Measurements from ENCODE around the gene BDKRB1. TPM values are rescaled to one million over a fixed set of nuclear protein-coding genes. Genes with fewer than 3 reads are reported as not detected.
A peak's percentile ranks its signal among the peaks of the same experiment; 100 is the strongest.

Gene BDKRB1
- total and polyA plus RNA-seq, 11 donors, result 0.08 to 1.7 (median 0.79) TPM; not detected in 7

DNA sequence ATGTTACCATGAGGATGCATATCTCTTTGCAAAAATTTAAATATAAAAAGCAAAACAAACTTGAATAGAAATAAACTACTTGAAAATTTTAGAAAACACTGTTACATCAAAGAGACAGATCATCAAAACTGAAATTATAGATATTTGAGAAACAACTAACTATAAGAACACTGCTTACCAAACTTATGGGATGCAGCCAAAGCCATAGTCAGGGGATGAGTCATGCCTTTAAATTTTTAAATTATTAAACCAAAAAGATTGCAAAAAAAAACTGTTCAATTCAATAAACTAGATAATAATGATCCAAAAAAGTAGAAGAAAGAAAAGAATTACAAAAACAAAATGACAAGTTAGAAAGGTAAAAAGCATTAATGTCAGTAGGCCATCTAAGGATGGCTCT is 43.9 kb upstream of the BDKRB1 start:
- no peak overlapping the region for H3K4me3 ChIP-seq
- DNase-seq, result no peak
- TF ChIP-seq POLR2A (IDR thresholded peaks at IDR 0.05), result no peak
- TF ChIP-seq, protein P1, sequence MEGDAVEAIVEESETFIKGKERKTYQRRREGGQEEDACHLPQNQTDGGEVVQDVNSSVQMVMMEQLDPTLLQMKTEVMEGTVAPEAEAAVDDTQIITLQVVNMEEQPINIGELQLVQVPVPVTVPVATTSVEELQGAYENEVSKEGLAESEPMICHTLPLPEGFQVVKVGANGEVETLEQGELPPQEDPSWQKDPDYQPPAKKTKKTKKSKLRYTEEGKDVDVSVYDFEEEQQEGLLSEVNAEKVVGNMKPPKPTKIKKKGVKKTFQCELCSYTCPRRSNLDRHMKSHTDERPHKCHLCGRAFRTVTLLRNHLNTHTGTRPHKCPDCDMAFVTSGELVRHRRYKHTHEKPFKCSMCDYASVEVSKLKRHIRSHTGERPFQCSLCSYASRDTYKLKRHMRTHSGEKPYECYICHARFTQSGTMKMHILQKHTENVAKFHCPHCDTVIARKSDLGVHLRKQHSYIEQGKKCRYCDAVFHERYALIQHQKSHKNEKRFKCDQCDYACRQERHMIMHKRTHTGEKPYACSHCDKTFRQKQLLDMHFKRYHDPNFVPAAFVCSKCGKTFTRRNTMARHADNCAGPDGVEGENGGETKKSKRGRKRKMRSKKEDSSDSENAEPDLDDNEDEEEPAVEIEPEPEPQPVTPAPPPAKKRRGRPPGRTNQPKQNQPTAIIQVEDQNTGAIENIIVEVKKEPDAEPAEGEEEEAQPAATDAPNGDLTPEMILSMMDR (IDR thresholded peaks at IDR 0.05), result no peak
- intact Hi-C loops (cut with DNase I), result no loop called here
- no peak for ATAC-seq
- H3K4me1 ChIP-seq, result no peaks in the 10 kb centered on the region
- peaks cover 0 to 15% (median 5%) of the 10 kb centered on the region in 12 donors for H3K9me3 ChIP-seq
- no peak overlapping the region for H3K27ac ChIP-seq
- H3K36me3 ChIP-seq, result no peaks in the 10 kb centered on the region
- H3K27me3 ChIP-seq, result no peaks in the 10 kb centered on the region

- intact Hi-C loops (cut with DNase I), result no loop called here
- no peak overlapping the region for H3K27ac ChIP-seq
- DNase-seq, result no peak
These were observed 43.1 kb upstream of the BDKRB1 start for GRCh38 chr14:96212896-96213295.

DNA sequence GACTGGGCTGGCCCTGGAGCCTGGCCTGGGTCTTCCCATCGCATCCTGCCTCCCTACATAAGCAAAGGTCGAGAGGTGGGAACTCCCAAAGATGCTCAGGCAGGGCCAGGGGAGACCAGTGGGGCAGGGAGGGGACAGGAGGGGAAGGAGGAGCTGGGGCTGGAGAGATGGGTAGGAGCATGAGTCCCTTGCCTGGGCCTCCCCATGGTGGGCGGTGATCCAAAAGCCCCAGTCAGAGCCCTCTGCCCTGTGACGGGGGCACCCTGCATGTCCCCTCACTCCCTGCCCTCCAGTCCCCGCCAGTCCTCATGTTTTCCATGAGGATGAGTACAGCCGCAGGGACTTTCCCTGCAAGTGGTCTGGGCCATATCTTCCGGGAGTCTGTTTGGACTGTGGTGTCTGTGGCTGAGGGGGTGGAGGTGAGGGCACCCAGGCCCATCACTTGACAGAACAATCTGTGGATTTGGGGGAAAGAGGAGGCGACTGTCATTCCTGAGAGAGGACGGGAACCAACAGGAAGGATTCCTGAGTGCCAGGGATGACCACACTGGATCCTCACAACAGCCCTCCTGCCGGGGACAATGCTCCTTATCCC is 42.0 kb upstream of the BDKRB1 start:
- H3K27ac ChIP-seq, result no peak overlapping the region
- intact Hi-C loops (cut with DNase I), result no loop called here
- H3K27me3 ChIP-seq, result no peaks in the 10 kb centered on the region
- DNase-seq (no peak), ATAC-seq (peak in 1 of 4 donors; percentile 18)
- H3K36me3 ChIP-seq, result no peaks in the 10 kb centered on the region
- TF ChIP-seq POLR2A (IDR thresholded peaks at IDR 0.05), result no peak
- TF ChIP-seq, protein P1 (IDR thresholded peaks at IDR 0.05), result no peak
- H3K4me3 ChIP-seq, result no peak overlapping the region
- no peaks in the 10 kb centered on the region for H3K4me1 ChIP-seq
- peaks cover 0 to 15% (median 5%) of the 10 kb centered on the region in 12 donors for H3K9me3 ChIP-seq
- 75 to 89% (median 82%) methylated on average over 7 to 10 of the region's 10 CpGs for WGBS, 4 donors

More at GRCh38 chr14:96212896-96213295, 43.1 kb upstream of the BDKRB1 start:
- Histone ChIP-seq H3K27me3 (no peaks in the 10 kb centered on the region), H3K9me3 (peaks cover 0 to 15% (median 5%) of the 10 kb centered on the region in 12 donors), H3K4me3 (no peak overlapping the region), H3K36me3 (no peaks in the 10 kb centered on the region), H3K4me1 (no peaks in the 10 kb centered on the region)
- no peak for ATAC-seq
- WGBS, 4 donors, result 91 to 93% (median 93%) methylated on average over 4 of the region's 4 CpGs
- TF ChIP-seq, protein P1 (IDR thresholded peaks at IDR 0.05), result no peak
- TF ChIP-seq POLR2A (IDR thresholded peaks at IDR 0.05), result no peak

GRCh38 chr14:96214793-96215192 is 41.2 kb upstream of the BDKRB1 start:
- no peak for DNase-seq
- intact Hi-C loops (cut with DNase I), result no loop called here
- peaks cover 0 to 15% (median 5%) of the 10 kb centered on the region in 12 donors for H3K9me3 ChIP-seq

More at GRCh38 chr14:96214793-96215192, 41.2 kb upstream of the BDKRB1 start:
- no peak for ATAC-seq
- Histone ChIP-seq H3K36me3 (no peaks in the 10 kb centered on the region), H3K4me3 (no peak overlapping the region), H3K27me3 (peaks cover 0 to 3% (median 0%) of the 10 kb centered on the region in 9 donors), H3K4me1 (no peaks in the 10 kb centered on the region), H3K27ac (no peak overlapping the region)
- 83 to 92% (median 85%) methylated on average over 4 of the region's 4 CpGs for WGBS, 4 donors
- TF ChIP-seq, protein P1 (IDR thresholded peaks at IDR 0.05), result no peak
- no peak for TF ChIP-seq POLR2A (IDR thresholded peaks at IDR 0.05)
